Choroid plexus epithelial cell (primary cell): Measurements from ENCODE around the gene STEEP1.
"Not testable (repeated sequence)": the region's sequence is repeated elsewhere in the genome, so short reads cannot be mapped to it uniquely, and the experiment has no call there.

Experiments
- DNase-seq: peaks from one replicate; pipeline ENCODE4 v3.0.0-alpha.2; 2010; ENCODE audit warnings: low read depth
- H3K4me3 ChIP-seq: 2 replicates; pipeline ENCODE4 v1.5.1; 2011; ENCODE audit warnings: low read depth, mild to moderate bottlenecking, control low read depth, low read length, moderate library complexity
- TF ChIP-seq, protein P1 (sequence below): conservative IDR thresholded peaks from 2 replicates; pipeline ENCODE4 v1.5.1; 2011; ENCODE audit warnings: low read depth, mild to moderate bottlenecking, control low read depth, inconsistent platforms, low read length, moderate library complexity

Gene STEEP1

DNA sequence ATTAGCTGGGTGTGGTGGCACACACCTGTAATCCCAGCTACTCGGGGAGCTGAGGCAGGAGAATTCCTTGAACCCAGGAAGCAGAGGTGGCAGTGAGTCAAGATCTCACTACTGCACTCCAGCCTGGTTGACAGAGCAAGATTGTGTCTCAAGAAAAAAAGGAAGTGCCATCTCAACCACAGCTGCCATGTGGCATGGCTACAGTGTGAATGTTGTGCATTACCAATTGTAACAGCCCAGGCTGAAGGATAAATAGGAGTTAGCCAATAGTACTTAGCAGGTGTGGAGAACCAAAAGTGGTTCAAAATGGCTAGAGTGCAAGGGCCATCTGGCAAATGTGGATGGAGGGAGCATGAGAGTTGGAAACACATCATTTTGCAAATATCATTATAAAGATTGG, 68.0 kb downstream of the STEEP1 start:
- DNase-seq: no peak
- H3K4me3 ChIP-seq: no peak overlapping the region
- TF ChIP-seq, protein P1, sequence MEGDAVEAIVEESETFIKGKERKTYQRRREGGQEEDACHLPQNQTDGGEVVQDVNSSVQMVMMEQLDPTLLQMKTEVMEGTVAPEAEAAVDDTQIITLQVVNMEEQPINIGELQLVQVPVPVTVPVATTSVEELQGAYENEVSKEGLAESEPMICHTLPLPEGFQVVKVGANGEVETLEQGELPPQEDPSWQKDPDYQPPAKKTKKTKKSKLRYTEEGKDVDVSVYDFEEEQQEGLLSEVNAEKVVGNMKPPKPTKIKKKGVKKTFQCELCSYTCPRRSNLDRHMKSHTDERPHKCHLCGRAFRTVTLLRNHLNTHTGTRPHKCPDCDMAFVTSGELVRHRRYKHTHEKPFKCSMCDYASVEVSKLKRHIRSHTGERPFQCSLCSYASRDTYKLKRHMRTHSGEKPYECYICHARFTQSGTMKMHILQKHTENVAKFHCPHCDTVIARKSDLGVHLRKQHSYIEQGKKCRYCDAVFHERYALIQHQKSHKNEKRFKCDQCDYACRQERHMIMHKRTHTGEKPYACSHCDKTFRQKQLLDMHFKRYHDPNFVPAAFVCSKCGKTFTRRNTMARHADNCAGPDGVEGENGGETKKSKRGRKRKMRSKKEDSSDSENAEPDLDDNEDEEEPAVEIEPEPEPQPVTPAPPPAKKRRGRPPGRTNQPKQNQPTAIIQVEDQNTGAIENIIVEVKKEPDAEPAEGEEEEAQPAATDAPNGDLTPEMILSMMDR: no peak

DNA sequence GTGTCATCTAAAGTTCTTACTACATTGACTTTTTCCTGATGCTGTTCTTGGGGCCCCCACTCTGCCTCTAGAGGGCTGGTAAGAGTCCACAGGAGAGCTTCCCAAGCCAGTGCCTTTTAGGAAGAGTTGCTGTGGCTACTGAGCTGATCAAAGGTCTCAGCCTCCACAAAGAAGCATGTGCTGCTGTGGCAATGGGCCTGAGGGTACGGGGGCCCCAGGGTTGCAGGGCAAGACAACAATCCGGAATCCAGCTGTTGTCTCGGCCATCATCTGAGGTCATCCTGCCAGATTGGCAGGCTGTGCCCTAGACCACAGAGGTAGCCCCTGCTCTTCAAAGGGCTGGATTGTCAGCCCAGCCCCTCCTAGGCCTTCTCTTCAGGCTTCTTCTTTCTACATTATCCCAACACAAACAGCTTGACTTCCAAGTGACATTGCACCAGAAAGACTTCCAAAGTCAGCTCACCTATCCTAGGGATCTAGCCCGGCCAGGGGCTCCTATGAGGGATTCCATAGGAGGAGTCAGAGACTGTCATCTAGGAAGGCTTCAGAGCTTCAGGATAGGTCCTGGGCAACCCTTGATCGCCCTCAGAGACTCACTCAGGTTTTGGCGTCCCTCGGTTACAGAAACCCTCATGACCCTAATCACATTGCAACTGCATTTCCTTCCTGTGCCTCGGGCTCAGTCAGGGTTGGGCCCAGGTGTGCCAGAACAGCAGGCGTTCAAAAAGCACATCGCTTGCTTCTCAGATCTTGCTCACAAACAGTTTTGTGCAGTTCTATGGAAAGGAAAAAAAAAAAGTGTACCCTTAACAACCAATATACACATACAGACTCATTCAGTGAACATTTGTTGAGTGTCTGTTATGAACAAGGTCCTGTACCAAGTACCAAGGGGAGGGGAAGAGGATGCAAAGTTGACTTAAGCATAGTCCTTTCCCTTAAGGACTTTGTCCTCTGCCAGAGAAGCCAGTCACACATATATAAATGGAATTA, 69.2 kb downstream of the STEEP1 start:
- no peak for DNase-seq
- TF ChIP-seq, protein P1: no peak

DNA sequence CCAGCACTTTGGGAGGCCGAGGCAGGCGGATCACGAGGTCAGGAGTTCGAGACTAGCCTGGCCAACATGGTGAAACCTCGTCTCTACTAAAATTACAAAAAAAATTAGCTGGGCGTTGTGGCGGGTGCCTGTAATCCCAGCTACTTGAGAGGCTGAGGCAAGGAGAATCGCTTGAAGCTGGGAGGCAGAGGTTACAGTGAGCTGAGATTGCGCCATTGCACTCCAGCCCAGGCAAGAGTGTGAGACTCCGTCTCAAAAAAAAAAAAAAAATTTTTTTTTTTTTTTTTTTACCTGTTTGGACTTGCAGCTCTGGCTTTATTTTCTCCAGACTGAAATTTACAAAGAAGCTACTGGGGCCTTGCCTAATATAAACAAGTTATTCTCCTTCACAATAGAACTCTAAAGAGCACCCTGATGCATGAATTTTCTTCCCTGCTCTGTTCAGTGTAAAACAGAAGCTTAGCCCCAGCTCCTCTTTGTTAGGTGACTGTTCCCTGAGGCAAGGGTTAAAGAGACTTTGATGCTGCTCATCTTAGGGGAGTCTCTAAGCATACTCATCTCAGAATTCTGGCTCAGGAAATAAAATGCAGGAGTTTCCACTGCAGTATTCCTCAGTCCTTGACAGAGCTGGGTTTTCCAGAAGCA, 71.2 kb downstream of the STEEP1 start:
- not testable (repeated sequence) for H3K4me3 ChIP-seq

More for the DNA sequence above, 69.2 kb downstream of the STEEP1 start:
- no peak overlapping the region for H3K4me3 ChIP-seq

DNA sequence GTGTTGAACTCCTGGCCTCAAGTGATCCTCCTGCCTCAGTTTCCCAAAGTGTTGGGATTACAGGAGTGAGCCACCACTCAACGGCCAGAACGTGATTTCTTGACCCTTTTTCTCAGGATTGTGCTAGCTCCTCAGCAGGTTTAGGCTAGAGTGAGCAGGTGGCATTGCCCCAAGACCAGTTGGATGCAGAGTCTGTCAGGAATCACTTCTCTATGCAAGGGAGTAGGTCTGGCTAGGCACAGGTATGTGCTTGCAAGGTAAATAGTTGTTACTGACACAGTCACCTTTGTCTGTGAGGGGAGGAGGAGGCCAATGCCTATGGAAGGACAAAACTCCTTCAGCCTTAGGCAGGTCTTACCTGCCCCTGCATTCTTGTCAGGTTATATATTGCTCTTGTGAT, 72.7 kb downstream of the STEEP1 start:
- no peak overlapping the region for H3K4me3 ChIP-seq
- no peak for DNase-seq
- TF ChIP-seq, protein P1: no peak

More for the DNA sequence above, 71.2 kb downstream of the STEEP1 start:
- not testable (repeated sequence) for DNase-seq

DNA sequence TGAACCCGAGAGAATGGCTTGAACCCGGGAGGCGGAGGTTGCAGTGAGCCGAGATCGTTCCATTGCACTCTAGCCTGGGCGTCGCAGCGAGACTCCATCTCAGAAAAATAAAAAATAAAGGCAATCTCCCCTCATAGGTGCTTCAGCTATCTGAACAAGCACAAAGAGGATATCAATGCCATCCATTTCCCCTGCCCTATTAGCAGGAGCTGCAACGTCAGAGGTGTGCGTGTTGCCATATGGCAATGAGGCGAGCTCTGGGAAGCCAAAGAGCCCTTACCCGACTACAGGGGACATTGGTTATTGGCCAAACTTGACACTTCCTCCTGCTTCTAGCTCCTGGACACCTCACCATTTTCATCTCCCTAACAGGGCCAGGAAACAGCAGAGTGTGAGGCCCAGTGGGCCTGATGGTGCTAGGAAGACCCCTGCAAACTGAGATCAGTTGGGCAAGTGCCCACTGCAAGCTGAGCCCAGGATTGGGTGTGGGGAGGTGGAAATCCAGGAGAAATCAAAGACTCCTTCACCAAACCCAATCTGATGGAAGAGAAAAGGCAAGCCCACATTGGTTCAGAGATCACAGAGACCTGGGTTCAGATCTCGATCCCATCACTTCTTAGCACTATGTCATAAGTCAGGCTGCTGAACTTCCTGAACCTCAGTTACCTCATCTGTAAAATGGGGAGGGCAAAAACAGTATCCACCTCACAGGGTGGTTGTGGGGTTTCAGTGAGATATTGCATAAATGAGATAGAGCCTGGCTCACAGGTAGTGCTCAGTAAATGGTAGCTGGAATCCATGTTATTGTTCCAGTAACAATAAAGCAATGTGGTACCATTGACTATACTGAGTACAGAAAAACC, 75.8 kb downstream of the STEEP1 start:
- no peak overlapping the region for H3K4me3 ChIP-seq
- no peak for DNase-seq
- TF ChIP-seq, protein P1: no peak

DNA sequence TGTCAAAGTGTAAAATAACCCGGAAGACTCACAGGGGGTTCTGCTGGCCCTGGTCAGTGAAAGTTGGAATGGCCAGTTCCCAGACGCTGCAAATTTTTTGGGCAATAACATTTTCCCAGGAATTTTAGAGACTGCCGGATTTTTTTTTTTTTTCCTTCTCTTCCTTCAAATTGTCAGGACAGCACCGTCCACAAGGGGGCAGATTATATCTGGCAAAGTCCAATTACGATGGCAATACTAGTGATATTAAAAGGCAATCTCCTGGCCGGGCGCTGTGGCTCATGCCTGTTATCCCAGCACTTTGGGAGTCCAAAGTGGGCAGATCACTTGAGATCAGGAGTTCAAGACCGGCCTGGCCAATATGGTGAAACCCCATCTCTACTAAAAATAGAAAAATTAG, 76.5 kb downstream of the STEEP1 start:
- TF ChIP-seq, protein P1: peak; percentile 59
- DNase-seq: peak; percentile 58
- no peak overlapping the region for H3K4me3 ChIP-seq
